COR-L47 (cell line): ENCODE results near the gene TXNL4B.

Experiments
- DNase-seq: peaks from one replicate; lab custom pipeline; 2025; lab: John Stamatoyannopoulos, UW

TXNL4B gene

DNA sequence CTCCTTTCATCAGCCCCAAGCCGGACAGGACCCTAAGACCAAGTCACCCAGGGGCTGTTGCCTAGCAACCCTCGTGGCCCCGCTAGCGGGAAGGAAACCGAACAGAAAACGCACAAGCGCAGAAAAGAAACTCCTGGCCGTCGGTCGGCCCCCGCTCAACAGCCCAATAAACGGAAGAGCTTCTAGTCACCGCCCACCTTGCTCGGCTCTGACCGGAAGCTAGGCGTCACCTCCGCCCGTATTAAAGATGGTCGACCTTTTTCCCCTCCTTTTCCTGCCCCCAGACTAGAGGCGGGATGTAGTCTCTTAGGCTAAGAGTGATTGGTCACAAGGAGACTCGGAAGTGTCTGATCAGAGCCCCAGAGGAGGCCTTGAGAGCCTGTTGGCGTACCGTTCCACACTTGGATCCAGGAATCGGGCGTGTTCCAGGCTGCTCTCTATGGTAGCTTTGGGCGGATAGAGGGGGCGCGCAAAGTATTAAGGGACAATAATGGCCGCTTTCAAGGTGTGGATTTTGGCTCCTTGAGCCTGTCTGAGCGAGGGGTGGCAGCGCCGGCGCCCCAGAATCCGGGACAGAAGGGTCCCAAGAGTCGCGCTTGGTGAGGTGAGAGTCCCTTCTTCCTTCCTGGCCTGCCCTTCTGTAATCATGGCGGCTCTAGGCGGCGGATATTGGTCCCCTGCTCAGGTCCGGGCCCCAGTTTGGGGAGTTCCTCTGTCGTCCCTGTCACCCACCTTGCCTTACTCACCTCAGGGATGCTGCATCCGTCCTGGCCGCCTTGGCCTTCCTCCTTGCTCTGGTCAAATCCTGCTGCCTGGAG, at the start of gene TXNL4B, which contains the start of gene DHX38:
Gene TXNL4B (minus strand): TSS at position 173 of the 818 bp plus-strand sequence. CDS start 2,871 bp downstream, outside the sequence.
Gene DHX38 (plus strand): TSS at position 400 of the 818 bp plus-strand sequence. CDS start 2,311 bp downstream, outside the sequence.
- peak; percentile 98 for DNase-seq

GRCh38 chr16:72142476-72142875, 49.1 kb upstream of the TXNL4B start:
- no peak for DNase-seq

DNA sequence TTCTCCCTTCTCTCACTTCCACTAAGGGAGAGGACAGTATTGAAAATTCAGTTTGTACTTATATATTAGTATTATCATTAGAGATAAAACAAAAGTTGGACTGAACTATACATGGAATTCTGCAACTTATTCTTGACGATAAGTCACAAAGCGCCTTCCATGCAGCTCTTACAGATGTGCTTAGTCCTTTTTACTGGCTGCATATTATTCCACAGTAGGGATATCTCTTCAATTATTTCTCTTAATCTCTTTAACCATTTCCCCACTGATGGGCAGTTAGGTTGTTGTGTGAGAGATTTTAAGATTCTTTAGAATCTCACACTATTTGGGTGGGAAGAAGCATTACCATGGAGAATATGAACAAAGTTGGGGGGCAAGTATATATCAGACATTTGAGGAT, 46.5 kb upstream of the TXNL4B start:
- no peak for DNase-seq

DNA sequence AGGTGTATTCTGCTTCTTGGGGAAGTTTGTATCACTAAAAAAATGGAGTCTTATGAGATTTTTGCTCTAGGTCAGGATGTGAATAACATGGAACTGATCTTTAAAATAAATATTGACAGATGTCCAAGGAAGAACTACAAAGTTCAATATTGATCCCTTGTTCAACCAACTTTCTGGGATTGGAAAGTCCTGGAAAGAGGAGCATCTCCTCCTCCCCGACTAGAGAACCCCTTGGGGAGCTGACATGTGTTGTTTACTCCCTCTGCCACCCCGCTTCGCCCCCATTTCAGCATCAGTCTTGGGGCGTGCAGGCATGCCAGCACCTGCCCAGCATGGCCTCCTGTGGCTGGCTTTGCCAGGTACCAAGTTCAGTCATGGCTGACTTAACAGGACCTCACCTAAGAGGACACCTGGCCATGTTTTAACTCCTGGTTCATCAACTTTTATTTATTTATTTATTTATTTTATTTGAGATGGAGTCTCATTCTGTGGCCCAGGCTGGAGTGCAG, 44.7 kb upstream of the TXNL4B start:
- no peak for DNase-seq

DNA sequence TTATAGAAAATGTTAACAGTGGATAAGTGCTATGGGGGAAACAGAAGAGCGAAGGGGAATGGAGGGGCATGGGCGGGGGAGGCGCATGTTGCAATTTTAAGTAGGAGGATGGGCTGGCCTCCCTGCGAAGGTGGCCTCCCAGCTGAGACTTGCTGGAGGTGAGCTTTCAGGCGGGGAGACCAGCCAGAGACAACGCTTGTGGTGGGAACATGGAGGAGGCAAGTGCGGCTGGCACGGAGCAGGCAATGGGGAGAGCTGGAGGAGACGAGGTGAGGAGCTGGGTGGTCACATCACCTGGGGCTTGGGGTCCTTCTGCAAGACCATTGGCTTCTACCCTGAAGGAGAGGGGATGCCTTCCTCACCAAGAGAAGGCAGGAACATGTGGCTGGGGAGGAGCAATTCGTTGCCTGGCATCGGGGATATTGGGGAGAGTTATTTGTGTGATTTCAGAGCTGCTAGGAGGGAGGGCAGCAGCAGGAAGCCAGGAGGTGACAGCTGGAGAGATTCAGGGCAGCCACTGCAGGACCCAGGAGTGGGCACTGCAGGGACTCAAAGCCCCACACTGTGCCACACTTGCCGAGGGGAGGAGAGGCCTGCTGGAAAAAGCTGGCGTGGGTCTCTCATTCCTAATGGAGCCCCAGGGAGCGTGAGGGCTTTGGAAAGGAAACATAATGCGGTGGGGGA, 44.1 kb upstream of the TXNL4B start:
- no peak for DNase-seq

DNA sequence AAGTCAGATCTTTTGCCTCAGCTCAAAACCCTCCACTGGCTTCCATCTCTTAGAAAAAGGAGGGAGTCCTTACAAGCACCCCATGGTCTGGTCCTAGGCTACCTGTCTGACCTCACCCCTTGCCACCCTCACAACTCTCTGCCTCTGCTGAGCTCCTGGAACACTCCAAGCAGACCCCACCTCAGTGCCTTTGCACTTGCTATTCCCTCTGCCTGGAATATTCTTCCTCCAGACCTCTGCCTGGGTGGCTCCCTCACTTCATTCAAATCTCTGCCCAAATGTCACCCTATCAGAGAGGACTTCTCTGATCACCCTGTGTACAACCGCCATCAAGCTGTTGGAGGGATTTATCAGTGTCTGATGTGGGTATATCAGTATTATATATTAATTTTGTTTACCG, 41.1 kb upstream of the TXNL4B start:
- no peak for DNase-seq

GRCh38 chr16:72132726-72133125, 39.3 kb upstream of the TXNL4B start:
- no peak for DNase-seq

GRCh38 chr16:72131036-72131435, 37.6 kb upstream of the TXNL4B start:
- DNase-seq = no peak

- DNase-seq = no peak
Observed at GRCh38 chr16:72129976-72130656, 36.7 kb upstream of the TXNL4B start.

- DNase-seq = no peak
Observed at GRCh38 chr16:72128701-72129100, 35.3 kb upstream of the TXNL4B start.

GRCh38 chr16:72126429-72126765, 33.0 kb upstream of the TXNL4B start:
- no peak for DNase-seq

DNA sequence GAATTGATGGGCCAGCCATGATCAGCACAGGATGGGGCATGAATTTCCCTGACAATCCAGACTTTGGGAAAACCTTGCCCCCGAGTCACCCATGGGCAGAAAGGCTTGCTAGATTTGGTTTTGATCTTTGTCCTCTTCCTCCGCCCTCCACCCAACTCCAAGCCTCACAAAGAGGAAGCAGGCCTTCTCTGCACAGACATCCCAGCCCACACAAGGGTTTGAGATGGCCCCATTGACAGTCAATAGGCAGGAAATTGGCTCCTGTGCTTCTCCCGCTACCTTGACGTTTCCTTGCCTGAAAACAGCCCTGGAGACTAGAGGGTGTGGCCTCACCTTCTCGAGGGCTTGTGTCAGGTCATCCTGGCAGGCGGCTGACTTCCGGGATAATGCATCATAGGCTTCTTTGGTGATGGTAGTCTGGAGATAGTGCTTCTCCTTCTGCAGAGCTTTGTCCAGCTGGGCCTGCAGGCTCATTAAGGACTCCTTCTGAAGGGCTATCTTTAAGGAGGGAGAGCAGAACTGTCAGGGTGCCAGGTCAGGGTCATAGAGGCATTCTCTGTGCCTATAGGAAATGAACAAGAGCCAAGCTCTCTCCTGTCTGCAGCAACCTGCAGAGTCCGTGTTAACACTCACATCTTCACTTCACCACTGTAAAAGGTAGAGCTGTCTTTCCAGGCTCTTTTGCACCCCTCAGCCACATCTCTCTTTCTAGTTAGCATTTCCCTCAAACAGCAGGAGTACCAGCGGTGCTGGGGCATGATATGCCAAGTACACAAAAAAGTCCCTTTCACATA, 32.4 kb upstream of the TXNL4B start:
- DNase-seq = no peak

- peak; percentile 53 for DNase-seq
Observed at GRCh38 chr16:72124761-72125634, 31.6 kb upstream of the TXNL4B start.

GRCh38 chr16:72124148-72124547, 30.7 kb upstream of the TXNL4B start:
- DNase-seq = no peak

DNA sequence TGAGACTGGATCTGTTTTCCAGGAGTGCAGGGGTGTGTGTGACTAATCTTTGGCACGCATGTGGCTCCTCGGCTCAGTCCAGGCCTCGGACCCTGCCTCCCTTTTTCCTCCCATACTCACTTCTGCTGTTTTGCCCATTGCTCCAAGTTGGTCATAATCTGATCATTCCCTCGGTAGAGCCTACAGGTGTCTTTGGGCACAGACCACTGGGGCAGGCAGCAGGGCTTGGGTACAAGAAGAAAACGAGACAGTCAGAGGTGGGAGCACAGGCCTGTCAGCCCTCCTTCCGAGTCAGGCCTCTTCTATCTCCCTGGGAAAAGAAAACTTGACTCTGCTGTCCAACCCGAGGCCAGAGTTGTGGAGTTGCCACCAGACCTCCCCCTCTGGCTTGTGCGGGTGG, 30.0 kb upstream of the TXNL4B start:
- no peak for DNase-seq

GRCh38 chr16:72122916-72123315, 29.5 kb upstream of the TXNL4B start:
- DNase-seq = no peak

DNA sequence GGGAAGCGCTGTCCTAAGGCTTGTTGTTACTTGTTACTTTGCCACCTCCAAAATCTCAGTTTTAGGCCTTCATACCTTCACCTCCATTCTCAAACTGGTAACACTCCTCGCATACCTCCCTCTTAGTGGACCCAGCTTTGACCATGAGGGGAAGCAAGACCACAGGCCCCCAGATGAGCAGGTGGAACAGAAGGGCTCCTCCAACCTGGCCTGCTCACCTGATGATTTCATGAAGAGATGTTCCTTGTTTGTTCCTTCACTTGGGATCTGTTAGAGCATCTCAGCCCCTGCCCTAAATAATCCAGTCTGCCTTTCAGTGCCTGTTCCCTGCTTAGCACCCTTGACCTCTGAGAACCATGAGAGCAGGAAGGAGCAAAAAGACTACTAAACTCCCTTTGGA, 28.9 kb upstream of the TXNL4B start:
- DNase-seq = no peak

- no peak for DNase-seq
Observed at GRCh38 chr16:72120026-72120425, 26.6 kb upstream of the TXNL4B start.

DNA sequence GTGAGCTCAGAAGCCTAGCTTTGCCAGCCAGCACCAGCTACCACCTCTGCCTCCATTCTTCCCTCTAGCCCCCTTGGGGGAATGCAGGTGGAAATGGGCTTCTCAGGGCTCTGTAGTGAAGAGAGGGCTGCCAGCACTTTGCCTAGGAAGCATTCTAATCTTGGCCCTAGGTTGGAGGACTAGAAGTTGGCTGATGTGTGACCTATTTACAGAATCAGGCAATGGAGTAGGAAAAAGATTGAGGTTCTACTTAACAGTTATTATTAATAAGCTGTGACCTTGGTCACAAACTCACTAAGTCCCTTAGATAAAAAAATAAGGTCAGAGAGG, 20.2 kb upstream of the TXNL4B start:
- DNase-seq = no peak

DNA sequence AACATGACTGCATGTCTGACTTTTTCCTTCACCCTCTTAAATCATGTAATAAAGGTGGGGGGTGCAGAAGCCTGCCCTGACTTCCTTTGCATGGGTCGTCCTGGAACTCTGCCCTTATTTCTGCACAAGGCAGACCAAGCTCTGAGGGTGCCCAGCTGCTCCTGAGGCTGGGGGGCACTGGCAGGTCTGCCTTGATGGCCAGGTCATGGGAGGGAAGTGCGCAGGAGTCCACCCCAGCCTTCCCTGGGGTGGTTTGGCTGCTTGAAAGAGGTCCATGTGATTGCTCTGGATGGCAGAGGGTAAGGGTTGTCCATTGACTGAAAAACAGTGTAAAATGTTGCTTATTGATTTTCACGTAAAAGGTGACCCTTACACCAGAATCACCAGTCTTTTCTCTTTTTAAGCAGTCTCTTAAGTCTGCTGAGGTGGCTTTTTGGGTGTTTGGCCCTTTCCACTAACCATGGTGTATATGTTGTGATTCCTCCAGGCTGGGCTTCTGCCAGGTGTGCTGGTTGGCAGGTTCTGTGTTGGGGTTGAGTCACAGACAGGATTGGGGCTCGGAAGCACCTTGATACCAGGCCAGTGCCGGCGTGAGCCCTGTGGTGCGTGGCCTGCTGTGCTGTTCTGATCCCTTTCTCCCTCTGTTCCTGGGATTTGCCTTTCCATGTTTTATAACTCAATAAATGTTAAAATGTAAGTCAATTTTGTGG, 19.6 kb upstream of the TXNL4B start:
- no peak for DNase-seq
